ENCODE data around the gene MORN1.

Gene MORN1

GRCh38 chr1:2372551-2373490, 18.5 kb downstream of the MORN1 start:
- DNase-seq = no peak

- no peak for DNase-seq
Measured at GRCh38 chr1:2368053-2368744, 23.2 kb downstream of the MORN1 start.

GRCh38 chr1:2363847-2364513, 27.4 kb downstream of the MORN1 start:
- no peak for DNase-seq

GRCh38 chr1:2360588-2361364, 30.6 kb downstream of the MORN1 start:
- no peak for DNase-seq

- no peak for DNase-seq
Measured at GRCh38 chr1:2358651-2359640, 32.4 kb downstream of the MORN1 start.

- DNase-seq = no peak
Measured at GRCh38 chr1:2358072-2358471, 33.3 kb downstream of the MORN1 start.

GRCh38 chr1:2356911-2357845, 34.2 kb downstream of the MORN1 start:
- DNase-seq = no peak

- DNase-seq = no peak
Measured at GRCh38 chr1:2356401-2356800, 35.0 kb downstream of the MORN1 start.

- no peak for DNase-seq
Measured at GRCh38 chr1:2355373-2356261, 35.7 kb downstream of the MORN1 start.

- DNase-seq = no peak
Measured at GRCh38 chr1:2354511-2355372, 36.6 kb downstream of the MORN1 start.

- DNase-seq = no peak
Measured at GRCh38 chr1:2353551-2354438, 37.6 kb downstream of the MORN1 start.

GRCh38 chr1:2352897-2353550, 38.3 kb downstream of the MORN1 start:
- DNase-seq = no peak

- DNase-seq = no peak
Measured at GRCh38 chr1:2352341-2352896, 38.9 kb downstream of the MORN1 start.

GRCh38 chr1:2351723-2352122, 39.6 kb downstream of the MORN1 start:
- DNase-seq = no peak

- no peak for DNase-seq
Measured at GRCh38 chr1:2350911-2351655, 40.3 kb downstream of the MORN1 start.

GRCh38 chr1:2350501-2350900, 40.9 kb downstream of the MORN1 start:
- DNase-seq = no peak

Measured in DMS153 (cell line).